Right lobe of liver (tissue), 4 donors: ENCODE data around the gene INO80C.

Experiments
- POLR2A ChIP-seq: fragments of 450-650 bp; IDR thresholded peaks from one replicate; pipeline ENCODE4 v1.6.1; 2017; ENCODE audit warnings: antibody characterized with exemption, mild to moderate bottlenecking
- TF ChIP-seq, protein P1 (sequence below), 4 donors: fragments of 200-600 bp in 3 of 4; fragments of 450-650 bp in 1 of 4; IDR thresholded peaks; one replicate each; pipeline versions ENCODE4 v1.5.1 to v1.8.0; 2016 to 2022; ENCODE audit warnings: antibody characterized with exemption in 4 of 4, mild to moderate bottlenecking in 2 of 4
- donor health status: DM: no; HTN: no; CAD: no.
- donor health status: DM: no; HTN: no; CAD: no.
- donor health status: DM: no; HTN: yes; CAD: no.

DNA sequence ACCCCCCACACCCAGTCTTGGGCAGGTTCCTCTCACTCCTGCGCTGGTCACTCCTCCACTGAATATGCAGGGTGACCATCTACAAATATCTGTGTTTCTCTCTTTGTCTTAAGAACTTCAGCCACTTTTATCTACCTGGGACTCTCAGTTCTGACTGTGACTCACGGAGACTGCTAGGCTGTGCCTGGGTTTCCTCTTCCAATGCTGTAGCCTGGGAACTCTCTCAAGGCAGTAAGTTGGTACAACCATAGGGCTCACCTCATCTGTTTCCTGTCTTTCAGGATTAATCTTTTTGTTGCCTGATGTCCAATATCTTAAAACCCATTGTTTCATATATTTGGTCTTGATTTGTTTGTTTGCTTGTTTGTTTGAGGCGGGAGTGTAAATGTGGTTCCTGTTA lies 73.4 kb downstream of the INO80C start:
- TF ChIP-seq, protein P1, sequence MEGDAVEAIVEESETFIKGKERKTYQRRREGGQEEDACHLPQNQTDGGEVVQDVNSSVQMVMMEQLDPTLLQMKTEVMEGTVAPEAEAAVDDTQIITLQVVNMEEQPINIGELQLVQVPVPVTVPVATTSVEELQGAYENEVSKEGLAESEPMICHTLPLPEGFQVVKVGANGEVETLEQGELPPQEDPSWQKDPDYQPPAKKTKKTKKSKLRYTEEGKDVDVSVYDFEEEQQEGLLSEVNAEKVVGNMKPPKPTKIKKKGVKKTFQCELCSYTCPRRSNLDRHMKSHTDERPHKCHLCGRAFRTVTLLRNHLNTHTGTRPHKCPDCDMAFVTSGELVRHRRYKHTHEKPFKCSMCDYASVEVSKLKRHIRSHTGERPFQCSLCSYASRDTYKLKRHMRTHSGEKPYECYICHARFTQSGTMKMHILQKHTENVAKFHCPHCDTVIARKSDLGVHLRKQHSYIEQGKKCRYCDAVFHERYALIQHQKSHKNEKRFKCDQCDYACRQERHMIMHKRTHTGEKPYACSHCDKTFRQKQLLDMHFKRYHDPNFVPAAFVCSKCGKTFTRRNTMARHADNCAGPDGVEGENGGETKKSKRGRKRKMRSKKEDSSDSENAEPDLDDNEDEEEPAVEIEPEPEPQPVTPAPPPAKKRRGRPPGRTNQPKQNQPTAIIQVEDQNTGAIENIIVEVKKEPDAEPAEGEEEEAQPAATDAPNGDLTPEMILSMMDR (IDR thresholded peaks at IDR 0.05), result no peak
- no peak for TF ChIP-seq POLR2A
